RWPE2 (cell line): ENCODE measurements around the gene LMX1A.
A peak's percentile ranks its signal among the peaks of the same experiment; 100 is the strongest.

Source experiments
- ATAC-seq: fragments of 200-7000 bp; cut with Tn5 transposase; 3 replicates; pipeline ENCODE4 v1.9.1; 2021; ENCODE audit warnings: low read depth
- DNase-seq: peaks from one replicate; pipeline ENCODE4 v3.0.0-alpha.2; 2020; ENCODE audit warnings: low spot score
- H3K27ac ChIP-seq: fragments of 450-650 bp; 2 replicates; pipeline ENCODE4 v1.5.1; 2017; ENCODE audit warnings: mild to moderate bottlenecking; ENCODE audit not compliant: poor library complexity, severe bottlenecking
- H3K27me3 ChIP-seq: fragments of 250-450 bp; sonication (Bioruptor Pico); 2 replicates; pipeline ENCODE4 v1.5.1; 2021; ENCODE audit warnings: mild to moderate bottlenecking, moderate library complexity; ENCODE audit not compliant: insufficient read depth, poor library complexity, severe bottlenecking
- H3K36me3 ChIP-seq: fragments of 250-450 bp; sonication (Bioruptor Pico); 2 replicates; pipeline ENCODE4 v1.5.1; 2020; ENCODE audit warnings: low read depth, mild to moderate bottlenecking, moderate library complexity
- H3K4me1 ChIP-seq: fragments of 250-450 bp; sonication (Bioruptor Pico); 2 replicates; pipeline ENCODE4 v1.5.1; 2021; ENCODE audit warnings: mild to moderate bottlenecking, moderate library complexity; ENCODE audit not compliant: insufficient read depth, poor library complexity, severe bottlenecking
- H3K4me3 ChIP-seq: fragments of 250-450 bp; sonication (Bioruptor Pico); 2 replicates; pipeline ENCODE4 v1.5.1; 2021; ENCODE audit warnings: mild to moderate bottlenecking, moderate library complexity; ENCODE audit not compliant: severe bottlenecking
- H3K9me3 ChIP-seq: fragments of 250-450 bp; sonication (Bioruptor Pico); 2 replicates; pipeline ENCODE4 v1.5.1; 2021; ENCODE audit warnings: mild to moderate bottlenecking, moderate library complexity; ENCODE audit not compliant: severe bottlenecking
- CTCF ChIP-seq: fragments of 450-650 bp; IDR thresholded peaks from one replicate; pipeline ENCODE4 v1.5.1; 2017; ENCODE audit warnings: mild to moderate bottlenecking, moderate library complexity; ENCODE audit not compliant: poor library complexity, severe bottlenecking

LMX1A gene

GRCh38 chr1:165162671-165163241 is 193.8 kb downstream of the LMX1A start:
- peak; percentile 100 for ATAC-seq
- DNase-seq = peak; percentile 72
- H3K27me3 ChIP-seq = no peaks in the 10 kb centered on the region
- TF ChIP-seq CTCF = no peak
- H3K9me3 ChIP-seq = no peaks in the 10 kb centered on the region
- peak overlapping the region; percentile 25 for H3K27ac ChIP-seq
- H3K4me1 ChIP-seq = peaks cover 9% of the 10 kb centered on the region
- H3K36me3 ChIP-seq = no peaks in the 10 kb centered on the region
- no peak overlapping the region for H3K4me3 ChIP-seq

GRCh38 chr1:165161130-165161529 is 195.4 kb downstream of the LMX1A start:
- no peak for TF ChIP-seq CTCF
- no peaks in the 10 kb centered on the region for H3K27me3 ChIP-seq
- no peak for DNase-seq
- no peak for ATAC-seq
- no peak overlapping the region for H3K27ac ChIP-seq
- H3K4me3 ChIP-seq = no peak overlapping the region
- H3K36me3 ChIP-seq = no peaks in the 10 kb centered on the region
- H3K9me3 ChIP-seq = no peaks in the 10 kb centered on the region
- peaks cover 9% of the 10 kb centered on the region for H3K4me1 ChIP-seq

DNA sequence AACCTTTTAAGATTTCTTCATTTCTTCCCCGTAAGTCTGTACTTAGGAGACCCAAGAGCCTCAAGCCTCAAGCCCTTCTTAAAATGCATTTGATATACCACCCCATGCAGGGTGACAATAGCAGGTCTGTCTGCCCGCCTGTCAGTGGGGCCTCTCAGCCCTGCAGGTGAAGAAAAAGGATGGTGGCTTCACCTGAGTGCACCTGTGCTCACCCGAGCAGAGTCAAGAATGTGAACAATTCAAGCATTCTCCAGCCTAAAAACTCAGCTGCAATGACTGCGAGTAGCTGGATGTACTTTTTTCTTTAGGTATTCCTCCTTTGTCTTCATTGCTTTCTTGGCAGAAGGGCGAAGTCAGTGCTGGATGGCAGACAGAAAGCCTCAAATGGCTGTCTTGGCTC is 203.3 kb downstream of the LMX1A start:
- Histone ChIP-seq H3K36me3 (no peaks in the 10 kb centered on the region), H3K27me3 (no peaks in the 10 kb centered on the region), H3K27ac (no peak overlapping the region), H3K4me1 (no peaks in the 10 kb centered on the region), H3K9me3 (no peaks in the 10 kb centered on the region), H3K4me3 (no peak overlapping the region)
- no peak for DNase-seq
- no peak for ATAC-seq
- no peak for TF ChIP-seq CTCF

DNA sequence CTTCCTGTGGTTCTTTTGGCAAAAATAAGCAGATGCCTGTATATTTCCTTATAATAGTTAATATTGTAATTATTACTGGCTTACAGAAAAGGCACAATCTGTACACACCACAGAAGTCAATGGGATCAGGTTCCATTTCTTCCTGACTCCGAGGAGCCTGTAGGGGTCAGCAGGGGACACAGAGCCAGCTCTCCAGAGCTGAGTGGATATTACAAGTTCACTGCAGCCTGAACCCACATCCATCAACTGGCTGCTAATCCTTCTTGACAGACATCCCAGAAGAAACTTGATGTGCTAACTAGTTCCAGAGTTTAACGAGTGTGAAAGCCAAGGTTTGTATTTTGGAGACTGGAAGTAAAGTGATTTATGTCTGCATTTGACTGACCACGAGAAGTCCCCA is 203.8 kb downstream of the LMX1A start:
- ATAC-seq = peak; percentile 77; the same call in 2 of the 3 replicates
- H3K4me1 ChIP-seq = no peaks in the 10 kb centered on the region
- H3K27me3 ChIP-seq = no peaks in the 10 kb centered on the region
- peak; percentile 46 for TF ChIP-seq CTCF
- no peak overlapping the region for H3K27ac ChIP-seq
- no peak overlapping the region for H3K4me3 ChIP-seq
- no peaks in the 10 kb centered on the region for H3K36me3 ChIP-seq
- no peaks in the 10 kb centered on the region for H3K9me3 ChIP-seq
- DNase-seq = no peak

- H3K4me1 ChIP-seq = no peaks in the 10 kb centered on the region
- H3K36me3 ChIP-seq = no peaks in the 10 kb centered on the region
- no peaks in the 10 kb centered on the region for H3K9me3 ChIP-seq
- ATAC-seq = no peak
- DNase-seq = no peak
- H3K27me3 ChIP-seq = no peaks in the 10 kb centered on the region
- H3K27ac ChIP-seq = no peak overlapping the region
- H3K4me3 ChIP-seq = no peak overlapping the region
- no peak for TF ChIP-seq CTCF
Observed at GRCh38 chr1:165152109-165152508, 204.4 kb downstream of the LMX1A start.
